GM21576 (cell line): ENCODE measurements around the gene TMCO4.

Source experiments
- ATAC-seq: cut with Tn5 transposase; IDR thresholded peaks from one replicate; pipeline ENCODE4 v1.9.1; 2021; ENCODE audit warnings: mild to moderate bottlenecking, moderate library complexity; ENCODE audit not compliant: unreplicated experiment

The TMCO4 gene

GRCh38 chr1:19750882-19751276 lies 48.8 kb downstream of the TMCO4 start:
- ATAC-seq, result no peak

- ATAC-seq, result no peak
These were observed 49.4 kb downstream of the TMCO4 start for GRCh38 chr1:19750101-19750881.

- no peak for ATAC-seq
These were observed 50.0 kb downstream of the TMCO4 start for GRCh38 chr1:19749685-19750084.

- no peak for ATAC-seq
These were observed 52.0 kb downstream of the TMCO4 start for GRCh38 chr1:19747761-19748160.

- no peak for ATAC-seq
These were observed 54.8 kb downstream of the TMCO4 start for GRCh38 chr1:19744886-19745285.

- ATAC-seq, result no peak
These were observed 55.4 kb downstream of the TMCO4 start for GRCh38 chr1:19744335-19744743.

- no peak for ATAC-seq
These were observed 55.9 kb downstream of the TMCO4 start for GRCh38 chr1:19743793-19744192.

GRCh38 chr1:19743180-19743579 lies 56.5 kb downstream of the TMCO4 start:
- no peak for ATAC-seq

- ATAC-seq, result no peak
These were observed 60.1 kb downstream of the TMCO4 start for GRCh38 chr1:19739628-19740027.

- no peak for ATAC-seq
These were observed 61.0 kb downstream of the TMCO4 start for GRCh38 chr1:19738669-19739068.

- ATAC-seq, result no peak
These were observed 61.6 kb downstream of the TMCO4 start for GRCh38 chr1:19738076-19738475.

- ATAC-seq, result no peak
These were observed 62.5 kb downstream of the TMCO4 start for GRCh38 chr1:19737104-19737825.

GRCh38 chr1:19735440-19736127 lies 64.1 kb downstream of the TMCO4 start:
- no peak for ATAC-seq

GRCh38 chr1:19734472-19734999 lies 65.2 kb downstream of the TMCO4 start:
- ATAC-seq, result no peak

- ATAC-seq, result no peak
These were observed 65.7 kb downstream of the TMCO4 start for GRCh38 chr1:19734056-19734455.

GRCh38 chr1:19733615-19734014 lies 66.1 kb downstream of the TMCO4 start:
- ATAC-seq, result no peak

GRCh38 chr1:19731311-19731821 lies 68.3 kb downstream of the TMCO4 start:
- no peak for ATAC-seq

GRCh38 chr1:19730793-19731192 lies 68.9 kb downstream of the TMCO4 start:
- ATAC-seq, result no peak

GRCh38 chr1:19730232-19730631 lies 69.5 kb downstream of the TMCO4 start:
- ATAC-seq, result no peak

- no peak for ATAC-seq
These were observed 71.1 kb downstream of the TMCO4 start for GRCh38 chr1:19728413-19729145.

GRCh38 chr1:19725606-19726005 lies 74.1 kb downstream of the TMCO4 start:
- ATAC-seq, result no peak
